OCI-LY3 (cell line): ENCODE data around the gene NEDD4.

Source experiments
- EZH2phosphoT487 ChIP-seq: fragments of 200-600 bp; shearing (Covaris generic); IDR thresholded peaks from 2 replicates; pipeline ENCODE4 v1.6.1; 2018; ENCODE audit warnings: antibody characterized with exemption, mixed run types, low read depth
- TF ChIP-seq, protein P1 (sequence below): fragments of 200-600, 300-600 bp; sonication (generic); IDR thresholded peaks from 2 replicates; pipeline ENCODE4 v1.5.1; 2014; ENCODE audit warnings: antibody characterized with exemption, low read length, low read depth

DNA sequence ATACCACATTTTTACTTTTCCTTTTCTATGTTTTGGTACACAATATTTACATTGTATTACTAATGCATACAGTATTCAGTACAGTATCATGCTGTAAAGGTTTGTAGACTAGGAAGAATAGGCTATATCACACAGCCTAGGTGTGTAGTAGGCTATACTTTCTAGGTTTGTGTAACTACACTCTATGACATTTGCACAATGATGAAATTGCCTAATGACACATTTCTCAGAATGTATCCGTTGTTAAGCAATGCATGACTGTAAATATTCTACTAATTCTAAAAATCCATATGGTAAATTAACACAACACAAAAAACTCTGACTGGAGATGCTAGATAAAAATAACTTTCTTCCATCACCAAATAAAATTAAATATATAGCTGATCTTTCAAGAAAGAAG is 16.2 kb downstream of the NEDD4 start:
- TF ChIP-seq, protein P1, sequence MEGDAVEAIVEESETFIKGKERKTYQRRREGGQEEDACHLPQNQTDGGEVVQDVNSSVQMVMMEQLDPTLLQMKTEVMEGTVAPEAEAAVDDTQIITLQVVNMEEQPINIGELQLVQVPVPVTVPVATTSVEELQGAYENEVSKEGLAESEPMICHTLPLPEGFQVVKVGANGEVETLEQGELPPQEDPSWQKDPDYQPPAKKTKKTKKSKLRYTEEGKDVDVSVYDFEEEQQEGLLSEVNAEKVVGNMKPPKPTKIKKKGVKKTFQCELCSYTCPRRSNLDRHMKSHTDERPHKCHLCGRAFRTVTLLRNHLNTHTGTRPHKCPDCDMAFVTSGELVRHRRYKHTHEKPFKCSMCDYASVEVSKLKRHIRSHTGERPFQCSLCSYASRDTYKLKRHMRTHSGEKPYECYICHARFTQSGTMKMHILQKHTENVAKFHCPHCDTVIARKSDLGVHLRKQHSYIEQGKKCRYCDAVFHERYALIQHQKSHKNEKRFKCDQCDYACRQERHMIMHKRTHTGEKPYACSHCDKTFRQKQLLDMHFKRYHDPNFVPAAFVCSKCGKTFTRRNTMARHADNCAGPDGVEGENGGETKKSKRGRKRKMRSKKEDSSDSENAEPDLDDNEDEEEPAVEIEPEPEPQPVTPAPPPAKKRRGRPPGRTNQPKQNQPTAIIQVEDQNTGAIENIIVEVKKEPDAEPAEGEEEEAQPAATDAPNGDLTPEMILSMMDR = no peak
- TF ChIP-seq EZH2phosphoT487 = no peak
